H1 (cell line): ENCODE measurements around the gene AMZ1. TPM values are rescaled to one million over a fixed set of nuclear protein-coding genes. Genes with fewer than 3 reads are reported as not detected.
A peak's percentile ranks its signal among the peaks of the same experiment; 100 is the strongest.

Experiments
- CTCF ChIA-PET: fragments of 300-600 bp; sonication (Branson Sonifier 250); formaldehyde crosslinking; loops from one replicate; lab custom pipeline; 2021; ENCODE audit not compliant: partially characterized antibody; lab: Charles Lee
- POLR2A ChIA-PET: fragments of 300-600 bp; sonication (Branson Sonifier 250); formaldehyde crosslinking; loops from one replicate; lab custom pipeline; 2021; ENCODE audit warnings: inconsistent platforms; ENCODE audit not compliant: partially characterized antibody; lab: Charles Lee
- DNase-seq, 2 experiments: peaks; one replicate each; pipeline versions ENCODE4 v3.0.0 to v3.0.0-alpha.2; 2010 to 2022; ENCODE audit warnings: low spot score in 2 of 2, low read depth in 1 of 2, mixed read lengths in 1 of 2
- FAIRE-seq: peaks from 2 replicates; lab custom pipeline; 2011; peaks lifted over from hg19 to GRCh38; lab: Jason Lieb, UNC
- H2AFZ ChIP-seq: 2 replicates; pipeline ENCODE4 v1.8.1; 2012; ENCODE audit warnings: low read length, inconsistent platforms
- H2AK5ac ChIP-seq: 2 replicates; pipeline ENCODE4 v1.6.1; 2013; ENCODE audit warnings: low read depth, low read length
- H2BK120ac ChIP-seq: replicated peaks from 2 replicates; pipeline ENCODE3; 2013; ENCODE audit warnings: low read depth, low read length, inconsistent platforms
- H2BK12ac ChIP-seq: 2 replicates; pipeline ENCODE4 v1.6.1; 2013; ENCODE audit warnings: low read depth, low read length
- H2BK15ac ChIP-seq: 2 replicates; pipeline ENCODE4 v1.6.1; 2013; ENCODE audit warnings: low read length
- H2BK20ac ChIP-seq: 2 replicates; pipeline ENCODE4 v1.6.1; 2013; ENCODE audit warnings: low read length
- H2BK5ac ChIP-seq: 2 replicates; pipeline ENCODE4 v1.6.1; 2013; ENCODE audit warnings: low read depth, low read length
- H3K14ac ChIP-seq: 2 replicates; pipeline ENCODE4 v1.6.1; 2013; ENCODE audit warnings: inconsistent platforms; ENCODE audit not compliant: insufficient read length
- H3K18ac ChIP-seq: 2 replicates; pipeline ENCODE4 v1.6.1; 2013; ENCODE audit warnings: low read length; ENCODE audit errors: extremely low read depth
- H3K23ac ChIP-seq: 2 replicates; pipeline ENCODE4 v1.6.1; 2013; ENCODE audit warnings: inconsistent platforms; ENCODE audit not compliant: insufficient read length
- H3K23me2 ChIP-seq: 2 replicates; pipeline ENCODE4 v1.6.1; 2013; ENCODE audit warnings: low read depth, low read length
- H3K27ac ChIP-seq: 2 replicates; pipeline ENCODE4 v1.6.1; 2011; ENCODE audit warnings: low read depth, low read length, inconsistent platforms
- H3K27me3 ChIP-seq, 4 experiments: replicated peaks in 1 of 4; 1 replicate in 1 of 4; 2 replicates in 3 of 4; pipeline versions ENCODE4 v1.6.1 to v1.8.1; 2011 to 2013; ENCODE audit warnings: low read length in 3 of 4, mild to moderate bottlenecking in 3 of 4, inconsistent platforms in 2 of 4, mixed read lengths in 2 of 4, moderate library complexity in 1 of 4; ENCODE audit not compliant: control insufficient read depth in 3 of 4, insufficient read depth in 3 of 4; ENCODE audit errors: extremely low read depth in 1 of 4
- H3K36me3 ChIP-seq, 4 experiments: 2 replicates each; pipeline versions ENCODE4 v1.6.1 to v1.8.1; 2011 to 2013; ENCODE audit warnings: mild to moderate bottlenecking in 4 of 4, low read length in 3 of 4, moderate library complexity in 2 of 4, control low read depth in 1 of 4, inconsistent platforms in 1 of 4; ENCODE audit not compliant: insufficient read depth in 4 of 4, control insufficient read depth in 2 of 4
- H3K4ac ChIP-seq: replicated peaks from 2 replicates; pipeline ENCODE3; 2013; ENCODE audit warnings: low read length, low read depth, mixed read lengths, inconsistent platforms; ENCODE audit not compliant: insufficient read length
- H3K4me1 ChIP-seq, 4 experiments: replicated peaks in 1 of 4; 1 replicate in 1 of 4; 2 replicates in 3 of 4; pipeline versions ENCODE4 v1.6.1 to v1.8.1; 2011 to 2013; ENCODE audit warnings: low read length in 3 of 4, inconsistent platforms in 2 of 4, mixed read lengths in 1 of 4; ENCODE audit not compliant: insufficient read depth in 4 of 4, control insufficient read depth in 3 of 4
- H3K4me2 ChIP-seq, 2 experiments: 2 replicates each; pipeline versions ENCODE4 v1.6.1 to v1.8.1; 2011 to 2013; ENCODE audit warnings: low read depth in 2 of 2, low read length in 2 of 2, control low read depth in 1 of 2, inconsistent platforms in 1 of 2, mild to moderate bottlenecking in 1 of 2; ENCODE audit not compliant: insufficient read depth in 1 of 2
- H3K4me3 ChIP-seq, 4 experiments: fragments of 200-600, 300-600 bp in 1 of 4; sonication (generic), shearing (Covaris generic), sonication (Bioruptor Twin) in 1 of 4; 2 replicates each; pipeline versions ENCODE4 v1.5.1 to v1.8.1; 2011 to 2016; ENCODE audit warnings: low read length in 4 of 4, low read depth in 3 of 4, control low read depth in 2 of 4, inconsistent platforms in 2 of 4, mild to moderate bottlenecking in 2 of 4, mixed read lengths in 1 of 4, moderate library complexity in 1 of 4; ENCODE audit not compliant: insufficient read depth in 2 of 4; ENCODE audit errors: extremely low read depth in 1 of 4
- H3K56ac ChIP-seq: replicated peaks from 2 replicates; pipeline ENCODE3; 2013; ENCODE audit warnings: low read depth, mild to moderate bottlenecking, mixed read lengths, low read length, inconsistent platforms; ENCODE audit not compliant: insufficient read length
- H3K79me1 ChIP-seq: 2 replicates; pipeline ENCODE4 v1.6.1; 2013; ENCODE audit warnings: low read depth, low read length, control low read depth
- H3K79me2 ChIP-seq, 2 experiments: 2 replicates each; pipeline versions ENCODE4 v1.6.1 to v1.8.1; 2012 to 2013; ENCODE audit warnings: low read length in 2 of 2, mild to moderate bottlenecking in 2 of 2, inconsistent platforms in 1 of 2; ENCODE audit not compliant: insufficient read depth in 2 of 2, control insufficient read depth in 1 of 2
- H3K9ac ChIP-seq, 4 experiments: replicated peaks in 1 of 4; 1 replicate in 1 of 4; 2 replicates in 3 of 4; pipeline versions ENCODE4 v1.6.1 to v1.8.1; 2011 to 2013; ENCODE audit warnings: low read depth in 3 of 4, low read length in 3 of 4, control low read depth in 2 of 4, mild to moderate bottlenecking in 2 of 4, moderate library complexity in 2 of 4, inconsistent platforms in 1 of 4; ENCODE audit errors: extremely low read depth in 1 of 4
- H3K9me3 ChIP-seq, 2 experiments: 2 replicates each; pipeline versions ENCODE4 v1.6.1 to v1.8.1; 2012 to 2013; ENCODE audit warnings: mild to moderate bottlenecking in 2 of 2, moderate library complexity in 2 of 2, control low read depth in 1 of 2, inconsistent platforms in 1 of 2, low read depth in 1 of 2, low read length in 1 of 2, mixed read lengths in 1 of 2; ENCODE audit not compliant: insufficient read depth in 2 of 2
- H4K20me1 ChIP-seq, 2 experiments: replicated peaks in 1 of 2; 2 replicates each; pipeline versions ENCODE3 to v1.8.1; 2011 to 2013; ENCODE audit warnings: inconsistent platforms in 2 of 2, low read length in 2 of 2, mild to moderate bottlenecking in 1 of 2; ENCODE audit not compliant: insufficient read depth in 2 of 2, control insufficient read depth in 1 of 2
- H4K5ac ChIP-seq: 2 replicates; pipeline ENCODE4 v1.6.1; 2013; ENCODE audit warnings: low read length, low read depth, mixed read lengths, inconsistent platforms; ENCODE audit not compliant: insufficient read length
- H4K8ac ChIP-seq: 2 replicates; pipeline ENCODE4 v1.8.0; 2013; ENCODE audit warnings: mild to moderate bottlenecking, moderate library complexity, low read length, inconsistent platforms; ENCODE audit not compliant: insufficient read depth; ENCODE audit errors: extremely low read depth
- H4K91ac ChIP-seq: replicated peaks from 2 replicates; pipeline ENCODE3; 2013; ENCODE audit warnings: low read length, mixed read lengths, inconsistent platforms; ENCODE audit not compliant: insufficient read length
- EZH2 ChIP-seq: fragments of 200-600 bp; sonication (generic); IDR thresholded peaks from 2 replicates; pipeline ENCODE4 v1.7.1; 2012; ENCODE audit warnings: low read depth, mild to moderate bottlenecking, moderate library complexity, low read length, inconsistent platforms; ENCODE audit not compliant: severe bottlenecking
- FOSL1 ChIP-seq: IDR thresholded peaks from 2 replicates; pipeline ENCODE4 v1.6.1; 2011; ENCODE audit warnings: mild to moderate bottlenecking, low read depth, low read length, moderate library complexity; ENCODE audit not compliant: insufficient read depth
- HDAC2 ChIP-seq, 2 experiments: fragments of 300-600 bp in 1 of 2; sonication (generic) in 1 of 2; IDR thresholded peaks; 2 replicates each; pipeline ENCODE4 v1.6.1; 2011 to 2012; ENCODE audit warnings: low read depth in 2 of 2, low read length in 2 of 2, mild to moderate bottlenecking in 2 of 2, moderate library complexity in 2 of 2, borderline replicate concordance in 1 of 2, inconsistent platforms in 1 of 2
- NANOG ChIP-seq: IDR thresholded peaks from 2 replicates; pipeline ENCODE4 v1.6.1; 2011; ENCODE audit warnings: low read length, low read depth, mild to moderate bottlenecking, inconsistent platforms; ENCODE audit not compliant: insufficient read depth, poor library complexity, severe bottlenecking
- RAD21 ChIP-seq, 2 experiments: IDR thresholded peaks in 1 of 2; conservative IDR thresholded peaks in 1 of 2; 2 replicates each; pipeline ENCODE4 v1.6.1; 2011; ENCODE audit warnings: low read depth in 2 of 2, low read length in 2 of 2, improper control_type of control experiment in 1 of 2, inconsistent platforms in 1 of 2, mild to moderate bottlenecking in 1 of 2, moderate library complexity in 1 of 2
- RBBP5 ChIP-seq: IDR thresholded peaks from 2 replicates; pipeline ENCODE4 v1.7.1; 2012; ENCODE audit warnings: low read depth, mild to moderate bottlenecking, inconsistent platforms, low read length, moderate library complexity, borderline replicate concordance
- RNF2 ChIP-seq: fragments of 200-900, 300-1000 bp; sonication (generic); IDR thresholded peaks from 2 replicates; pipeline ENCODE4 v1.7.1; 2016; ENCODE audit warnings: borderline replicate concordance, low read depth, mild to moderate bottlenecking, antibody characterized with exemption, low read length; ENCODE audit not compliant: poor library complexity, severe bottlenecking; ENCODE audit errors: missing control alignments
- SIN3A ChIP-seq, 2 experiments: IDR thresholded peaks in 1 of 2; conservative IDR thresholded peaks in 1 of 2; 2 replicates each; pipeline ENCODE4 v1.6.1; 2011 to 2012; ENCODE audit warnings: low read length in 2 of 2, improper control_type of control experiment in 1 of 2, low read depth in 1 of 2, mild to moderate bottlenecking in 1 of 2
- TBP ChIP-seq: IDR thresholded peaks from 2 replicates; pipeline ENCODE4 v1.6.1; 2011; ENCODE audit warnings: low read depth, low read length, improper control_type of control experiment
- WGBS, 2 experiments: shearing (Covaris generic) in 1 of 2; methylation state at CpG; one replicate each; pipeline versions ENCODE4 v1.1.6 to v1.1.7; 2013 to 2015; ENCODE audit warnings: low lambda C conversion rate in 2 of 2, mixed read lengths in 2 of 2, inconsistent platforms in 1 of 2, low coverage in 1 of 2, missing lambda C conversion rate in 1 of 2; ENCODE audit not compliant: insufficient replicate concordance in 2 of 2, insufficient coverage in 1 of 2, insufficient read length in 1 of 2; ENCODE audit errors: extremely low coverage in 1 of 2, missing lambda C conversion rate in 1 of 2; 5-methylcytosine and 5-hydroxymethylcytosine counted together
- polyA plus RNA-seq, 7 experiments: library from polyadenylated mRNA; depleted of rRNA in 3 of 7; stranded (reverse) in 5 of 7; unstranded in 2 of 7; fragments of >200 nt in 5 of 7; fragments of 200-250 nt in 2 of 7; gene quantifications; 1 replicate in 5 of 7; 2 replicates in 1 of 7; 4 replicates in 1 of 7; pipeline versions ENCODE4 v1.2.1 to v1.2.3, GENCODE V29; 2011 to 2013; ENCODE audit warnings: missing spikeins in 2 of 7, mixed read lengths in 2 of 7
- total RNA-seq: library from RNA; stranded (reverse); fragmentation: NEBNext Ultra II Directional; extraction: Animal tissue kit (Norgen Biotek cat#: 25700); gene quantifications from 2 replicates; pipeline ENCODE4 v1.2.1, GENCODE V29; 2021

AMZ1 gene
- total and polyA plus RNA-seq, 2 of the 8 experiments (the other 6 are each of a cell fraction or from before 2014, with no cell fraction given) = 0.59 to 1.4 TPM

DNA sequence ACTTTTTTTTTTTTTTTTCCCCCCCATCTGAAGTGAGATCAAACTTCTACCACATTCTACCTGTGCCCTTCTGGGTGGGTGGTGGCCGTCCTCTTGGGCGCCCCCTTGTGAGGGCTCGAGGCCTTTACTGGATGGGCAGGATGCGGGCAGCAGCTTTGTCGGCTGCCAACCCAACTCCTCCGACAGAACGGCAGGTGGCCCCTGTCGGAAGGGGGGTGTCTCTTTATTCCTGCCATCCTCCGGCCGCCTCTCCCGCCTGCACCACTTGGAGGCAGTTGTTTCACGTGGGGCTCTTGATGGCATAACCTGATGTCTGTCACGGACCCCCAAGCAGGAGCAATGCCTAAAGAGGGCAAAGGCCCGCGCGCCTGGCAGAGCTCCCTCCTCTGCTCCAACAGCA lies 31.0 kb downstream of the AMZ1 start:
- H3K4ac ChIP-seq = no peak overlapping the region
- 67% methylated on average over 12 of the region's 16 CpGs; no CpG with 5 or more reads in 1 of the 2 experiments for WGBS, 2 experiments
- no peaks in the 10 kb centered on the region; the same call in 1 of the 2 replicates for H3K79me1 ChIP-seq
- ChIA-PET POLR2A (interaction anchor here (0.5 to 2.1 kb wide), 4 partner anchors 9 to 252 kb away, joined by 3 to 6 read pairs (median 4); no protein-coding TSS in a partner anchor), CTCF (interaction anchor here (0.6 to 11.4 kb wide), 31 partner anchors 11 to 1217 kb away, joined by 3 to 125 read pairs (median 4); partner anchors contain the start of gene AMZ1)
- no peaks in the 10 kb centered on the region for H3K27me3 ChIP-seq
- H4K8ac ChIP-seq = no peak overlapping the region; the same call in 1 of the 2 replicates
- DNase-seq (peak; percentile 29 to 88), FAIRE-seq (no peak)
- H3K9ac ChIP-seq = no peak overlapping the region
- H2BK5ac ChIP-seq = no peak overlapping the region
- H4K91ac ChIP-seq = no peak overlapping the region
- no peak overlapping the region for H2AK5ac ChIP-seq
- no peak overlapping the region for H2BK120ac ChIP-seq
- H2BK20ac ChIP-seq = no peak overlapping the region
- peaks cover 0 to 12% (median 10%) of the 10 kb centered on the region in 4 experiments; a peak in 5 of 8 replicates for H3K36me3 ChIP-seq
- H2AFZ ChIP-seq = no peak overlapping the region
- H3K27ac ChIP-seq = no peak overlapping the region
- no peaks in the 10 kb centered on the region for H3K9me3 ChIP-seq
- no peak overlapping the region for H3K4me2 ChIP-seq
- no peak overlapping the region for H3K4me3 ChIP-seq
- H3K23me2 ChIP-seq = no peaks in the 10 kb centered on the region
- H2BK12ac ChIP-seq = no peak overlapping the region
- no peaks in the 10 kb centered on the region; a peak in 4 of 7 replicates for H3K4me1 ChIP-seq
- H4K20me1 ChIP-seq = peaks cover 2% of the 10 kb centered on the region in 2 experiments
- no peaks in the 10 kb centered on the region for H3K79me2 ChIP-seq
- H3K18ac ChIP-seq = no peak overlapping the region
- H3K14ac ChIP-seq = no peak overlapping the region
- no peak overlapping the region for H4K5ac ChIP-seq
- no peak overlapping the region for H3K56ac ChIP-seq
- H3K23ac ChIP-seq = no peak overlapping the region
- no peak overlapping the region for H2BK15ac ChIP-seq
- no peak for TF ChIP-seq TBP
- TF ChIP-seq FOSL1 = no peak
- TF ChIP-seq HDAC2 (IDR thresholded peaks at IDR 0.05; ENCODE audit: borderline replicate concordance in 1 of 2, low read depth in 2 of 2, low read length in 2 of 2) = no peak
- TF ChIP-seq RNF2 = no peak
- no peak for TF ChIP-seq EZH2
- TF ChIP-seq RBBP5 = no peak
- no peak for TF ChIP-seq NANOG
- no peak for TF ChIP-seq SIN3A (conservative IDR thresholded peaks at IDR 0.05 in 1 of 2, IDR thresholded peaks at IDR 0.05 in 1 of 2; ENCODE audit: low read depth in 1 of 2, low read length in 2 of 2)
- peak; percentile 33 to 45; a peak in 2 of 4 replicates for TF ChIP-seq RAD21 (IDR thresholded peaks at IDR 0.05 in 1 of 2, conservative IDR thresholded peaks at IDR 0.05 in 1 of 2; ENCODE audit: low read depth in 2 of 2, low read length in 2 of 2)
